Measurements from ENCODE around the gene SNCAIP. TPM values are rescaled to one million over a fixed set of nuclear protein-coding genes. Genes with fewer than 3 reads are reported as not detected.

SNCAIP gene
- total and polyA plus RNA-seq, 7 donors = 0.18 to 0.87 (median 0.38) TPM

DNA sequence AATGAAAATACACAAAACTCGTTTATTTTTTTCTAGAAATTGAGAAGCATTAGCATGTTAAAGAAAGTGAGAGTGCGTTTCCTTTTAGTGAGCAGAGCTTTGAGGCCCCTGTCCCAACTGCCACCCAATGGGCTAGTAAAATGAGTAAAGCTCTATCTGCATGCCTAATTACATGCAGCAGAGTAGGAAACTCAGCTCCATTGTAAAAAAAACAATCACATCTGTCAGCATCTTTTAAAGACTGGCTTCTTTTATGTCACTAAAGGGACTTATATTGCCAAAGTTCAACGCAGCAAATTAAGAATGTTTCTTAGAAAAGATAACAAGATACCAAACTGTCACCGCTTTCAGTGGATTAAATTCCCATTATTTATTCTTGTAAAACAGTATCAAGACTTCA, 154.0 kb downstream of the SNCAIP start:
- Histone ChIP-seq H3K4me1 (no peaks in the 10 kb centered on the region), H3K27me3 (ENCODE audit: insufficient read depth in 3 of 3, low read length in 2 of 3) (no peaks in the 10 kb centered on the region), H3K36me3 (ENCODE audit: insufficient read depth in 1 of 2, low read depth in 1 of 2) (no peaks in the 10 kb centered on the region), H3K4me3 (no peak overlapping the region), H3K27ac (no peak overlapping the region), H3K9me3 (no peaks in the 10 kb centered on the region)
- intact Hi-C loops (cut with DNase I) = no loop called here
- 52 to 57% (median 54%) methylated on average over 4 of the region's 4 CpGs for WGBS, 3 donors
- no peak for DNase-seq
- TF ChIP-seq, protein P1, sequence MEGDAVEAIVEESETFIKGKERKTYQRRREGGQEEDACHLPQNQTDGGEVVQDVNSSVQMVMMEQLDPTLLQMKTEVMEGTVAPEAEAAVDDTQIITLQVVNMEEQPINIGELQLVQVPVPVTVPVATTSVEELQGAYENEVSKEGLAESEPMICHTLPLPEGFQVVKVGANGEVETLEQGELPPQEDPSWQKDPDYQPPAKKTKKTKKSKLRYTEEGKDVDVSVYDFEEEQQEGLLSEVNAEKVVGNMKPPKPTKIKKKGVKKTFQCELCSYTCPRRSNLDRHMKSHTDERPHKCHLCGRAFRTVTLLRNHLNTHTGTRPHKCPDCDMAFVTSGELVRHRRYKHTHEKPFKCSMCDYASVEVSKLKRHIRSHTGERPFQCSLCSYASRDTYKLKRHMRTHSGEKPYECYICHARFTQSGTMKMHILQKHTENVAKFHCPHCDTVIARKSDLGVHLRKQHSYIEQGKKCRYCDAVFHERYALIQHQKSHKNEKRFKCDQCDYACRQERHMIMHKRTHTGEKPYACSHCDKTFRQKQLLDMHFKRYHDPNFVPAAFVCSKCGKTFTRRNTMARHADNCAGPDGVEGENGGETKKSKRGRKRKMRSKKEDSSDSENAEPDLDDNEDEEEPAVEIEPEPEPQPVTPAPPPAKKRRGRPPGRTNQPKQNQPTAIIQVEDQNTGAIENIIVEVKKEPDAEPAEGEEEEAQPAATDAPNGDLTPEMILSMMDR (IDR thresholded peaks at IDR 0.05) = no peak
- no peak for ATAC-seq

DNA sequence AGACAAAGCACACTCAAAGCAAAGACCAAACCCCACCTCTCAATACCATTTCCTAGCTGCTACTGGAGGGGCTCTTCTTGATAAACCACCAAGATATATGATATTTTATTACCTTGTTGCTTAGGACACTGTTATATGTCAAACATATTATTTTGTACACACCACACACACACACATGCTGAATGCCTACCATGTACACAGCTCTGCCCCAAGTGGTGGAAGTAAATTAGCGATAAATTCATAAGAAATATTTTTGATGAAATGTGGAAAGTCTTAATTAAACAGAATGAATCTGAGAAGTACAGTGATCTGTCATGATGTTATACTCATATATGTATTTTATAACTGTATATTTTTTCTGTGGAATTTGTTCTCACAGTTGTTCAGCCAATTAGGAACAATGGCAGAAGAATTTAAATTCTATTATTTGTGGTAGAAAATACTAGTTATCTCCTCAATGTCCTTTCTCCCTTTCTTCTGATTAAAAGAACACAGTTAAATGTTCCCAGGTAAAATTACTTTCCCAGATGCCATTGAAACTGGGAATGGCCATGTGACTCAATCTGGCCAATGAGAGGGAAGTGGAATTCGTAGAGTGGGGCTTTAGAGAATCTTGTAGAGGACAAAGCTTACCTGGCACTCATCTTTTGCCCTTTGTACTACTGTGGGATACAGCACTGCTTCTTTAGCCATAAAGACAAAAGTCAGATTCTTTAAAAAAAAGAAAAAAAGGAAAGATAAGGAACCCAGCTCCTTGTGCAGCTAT, 156.5 kb downstream of the SNCAIP start:
- DNase-seq (no peak), ATAC-seq (no peak)
- 91 to 92% (median 91%) methylated on average over 2 of the region's 2 CpGs for WGBS, 3 donors
- no peaks in the 10 kb centered on the region for H3K27me3 ChIP-seq (ENCODE audit: insufficient read depth in 3 of 3, low read length in 2 of 3)
- TF ChIP-seq, protein P1 (IDR thresholded peaks at IDR 0.05) = no peak
- H3K9me3 ChIP-seq = no peaks in the 10 kb centered on the region
- no peaks in the 10 kb centered on the region for H3K4me1 ChIP-seq
- no peak overlapping the region for H3K4me3 ChIP-seq
- H3K27ac ChIP-seq = no peak overlapping the region
- H3K36me3 ChIP-seq (ENCODE audit: insufficient read depth in 1 of 2, low read depth in 1 of 2) = no peaks in the 10 kb centered on the region
- intact Hi-C loops (cut with DNase I) = no loop called here

DNA sequence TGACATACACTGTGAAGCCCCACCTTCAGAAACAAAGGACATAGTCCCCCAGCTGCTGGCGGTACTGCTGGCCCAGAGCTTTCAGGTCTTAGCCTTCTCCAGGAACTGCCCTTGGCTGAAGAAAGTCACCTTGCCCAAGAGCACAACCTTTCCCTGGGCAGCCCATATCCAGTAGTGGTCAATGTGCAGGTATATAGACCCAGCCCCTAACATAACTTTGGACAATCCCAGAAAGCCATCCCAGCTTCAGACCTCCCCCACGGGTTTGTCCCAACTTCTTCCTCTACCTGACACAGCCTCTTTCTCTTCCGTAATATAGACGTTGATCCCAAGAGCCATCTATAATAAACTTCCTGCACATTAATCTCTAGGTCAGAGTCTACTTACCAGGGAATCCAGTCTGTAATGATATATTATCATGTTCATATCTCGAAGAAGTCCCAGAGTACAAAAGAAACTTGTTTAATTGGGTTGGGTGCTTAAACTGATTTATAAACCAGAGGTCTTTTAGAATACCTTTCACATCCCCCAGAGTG, 157.4 kb downstream of the SNCAIP start:
- WGBS, 3 donors = 78 to 86% (median 83%) methylated on average over 5 of the region's 5 CpGs
- no peaks in the 10 kb centered on the region for H3K27me3 ChIP-seq (ENCODE audit: insufficient read depth in 3 of 3, low read length in 2 of 3)
- no peaks in the 10 kb centered on the region for H3K36me3 ChIP-seq (ENCODE audit: insufficient read depth in 1 of 2, low read depth in 1 of 2)
- TF ChIP-seq, protein P1 (IDR thresholded peaks at IDR 0.05) = no peak
- no peaks in the 10 kb centered on the region for H3K9me3 ChIP-seq
- H3K4me1 ChIP-seq = no peaks in the 10 kb centered on the region
- no peak overlapping the region for H3K4me3 ChIP-seq
- intact Hi-C loops (cut with DNase I) = no loop called here
- H3K27ac ChIP-seq = no peak overlapping the region
- ATAC-seq (no peak), DNase-seq (no peak)

DNA sequence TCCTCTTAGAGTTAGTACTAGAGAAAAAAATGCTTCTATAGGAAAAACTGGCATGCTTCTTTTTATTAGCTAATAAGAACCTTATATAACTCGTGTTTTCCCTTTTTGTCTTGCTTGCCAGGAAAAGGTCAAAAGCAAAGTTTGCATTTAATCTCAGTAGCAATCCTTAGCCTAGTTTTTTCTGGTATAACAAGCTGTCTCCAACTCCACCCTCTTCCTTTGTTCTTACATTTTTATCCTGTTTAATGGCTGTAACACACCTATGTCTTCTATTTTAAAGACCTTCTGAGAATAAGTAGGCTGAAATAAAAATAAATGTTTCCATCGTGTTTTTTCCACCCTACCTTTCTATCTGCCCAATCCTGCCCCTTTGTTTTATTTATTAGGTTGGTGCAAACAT, 158.3 kb downstream of the SNCAIP start:
- Histone ChIP-seq H3K27ac (no peak overlapping the region), H3K27me3 (ENCODE audit: insufficient read depth in 3 of 3, low read length in 2 of 3) (no peaks in the 10 kb centered on the region), H3K36me3 (ENCODE audit: insufficient read depth in 1 of 2, low read depth in 1 of 2) (no peaks in the 10 kb centered on the region), H3K4me1 (no peaks in the 10 kb centered on the region), H3K9me3 (no peaks in the 10 kb centered on the region), H3K4me3 (no peak overlapping the region)
- no peak for ATAC-seq
- 42 to 48% (median 44%) methylated on average over 2 of the region's 2 CpGs for WGBS, 3 donors
- TF ChIP-seq, protein P1 (IDR thresholded peaks at IDR 0.05) = no peak
- no peak for DNase-seq
- intact Hi-C loops (cut with DNase I) = no loop called here
